Parathyroid adenoma (tissue), 2 donors: ENCODE measurements around the gene POGK.
A peak's percentile ranks its signal among the peaks of the same experiment; 100 is the strongest.

ENCODE experiments used
- H2AFZ ChIP-seq: fragments of 300-600 bp; sonication (generic); one replicate; pipeline ENCODE4 v1.7.0; 2017; ENCODE audit warnings: antibody characterized with exemption, mild to moderate bottlenecking
- H3K27ac ChIP-seq: fragments of 300-600 bp; sonication (generic); one replicate; pipeline ENCODE4 v1.7.0; 2017
- H3K27me3 ChIP-seq: fragments of 300-600 bp; sonication (generic); one replicate; pipeline ENCODE4 v1.7.0; 2017; ENCODE audit warnings: low read length; ENCODE audit not compliant: control insufficient read depth, insufficient read depth
- H3K36me3 ChIP-seq: fragments of 300-600 bp; sonication (generic); one replicate; pipeline ENCODE4 v1.7.0; 2017; ENCODE audit warnings: low read length; ENCODE audit not compliant: control insufficient read depth, insufficient read depth
- H3K4me1 ChIP-seq: fragments of 300-600 bp; sonication (generic); one replicate; pipeline ENCODE4 v1.7.0; 2017; ENCODE audit warnings: control low read depth
- H3K4me2 ChIP-seq: fragments of 300-600 bp; sonication (generic); one replicate; pipeline ENCODE4 v1.7.0; 2017; ENCODE audit warnings: low read length
- H3K4me3 ChIP-seq: fragments of 300-600 bp; sonication (generic); one replicate; pipeline ENCODE4 v1.7.0; 2017; ENCODE audit warnings: low read depth, low read length
- H3K79me2 ChIP-seq: fragments of 300-600 bp; sonication (generic); one replicate; pipeline ENCODE4 v1.7.0; 2017; ENCODE audit warnings: control low read depth
- H3K9ac ChIP-seq: fragments of 300-600 bp; sonication (generic); one replicate; pipeline ENCODE4 v1.7.0; 2017; ENCODE audit warnings: mild to moderate bottlenecking
- H3K9me3 ChIP-seq: fragments of 300-600 bp; sonication (generic); one replicate; pipeline ENCODE4 v1.7.0; 2017; ENCODE audit warnings: low read length; ENCODE audit not compliant: control insufficient read depth
- TF ChIP-seq, protein P1 (sequence below): fragments of 300-600 bp; sonication (generic); IDR thresholded peaks from one replicate; pipeline ENCODE4 v1.7.0; 2017; ENCODE audit warnings: antibody characterized with exemption, mild to moderate bottlenecking
- donor health status: primary hyperparathyroidism.

Gene POGK

DNA sequence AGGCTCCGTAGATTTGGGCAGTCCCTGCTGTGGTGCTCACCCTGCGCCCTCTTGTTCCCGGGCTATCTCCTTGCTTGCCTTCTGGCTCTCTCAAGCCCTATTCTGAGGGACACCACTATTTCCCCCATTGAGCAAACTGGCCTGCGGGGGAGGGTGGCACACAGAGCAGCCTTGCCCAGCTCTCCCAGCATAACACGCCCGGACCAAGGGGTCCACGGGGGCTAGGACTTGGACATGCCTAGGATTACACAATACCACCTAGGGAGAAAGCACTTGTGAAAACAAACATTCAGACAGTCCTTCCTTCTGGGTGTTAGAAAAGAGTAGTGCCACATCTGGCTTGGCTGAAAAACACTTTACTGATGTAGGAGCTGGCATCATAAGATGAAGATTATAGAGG, 29.4 kb downstream of the POGK start:
- no peak overlapping the region for H2AFZ ChIP-seq
- no peaks in the 10 kb centered on the region for H3K9me3 ChIP-seq
- H3K27me3 ChIP-seq = no peaks in the 10 kb centered on the region
- TF ChIP-seq, protein P1, sequence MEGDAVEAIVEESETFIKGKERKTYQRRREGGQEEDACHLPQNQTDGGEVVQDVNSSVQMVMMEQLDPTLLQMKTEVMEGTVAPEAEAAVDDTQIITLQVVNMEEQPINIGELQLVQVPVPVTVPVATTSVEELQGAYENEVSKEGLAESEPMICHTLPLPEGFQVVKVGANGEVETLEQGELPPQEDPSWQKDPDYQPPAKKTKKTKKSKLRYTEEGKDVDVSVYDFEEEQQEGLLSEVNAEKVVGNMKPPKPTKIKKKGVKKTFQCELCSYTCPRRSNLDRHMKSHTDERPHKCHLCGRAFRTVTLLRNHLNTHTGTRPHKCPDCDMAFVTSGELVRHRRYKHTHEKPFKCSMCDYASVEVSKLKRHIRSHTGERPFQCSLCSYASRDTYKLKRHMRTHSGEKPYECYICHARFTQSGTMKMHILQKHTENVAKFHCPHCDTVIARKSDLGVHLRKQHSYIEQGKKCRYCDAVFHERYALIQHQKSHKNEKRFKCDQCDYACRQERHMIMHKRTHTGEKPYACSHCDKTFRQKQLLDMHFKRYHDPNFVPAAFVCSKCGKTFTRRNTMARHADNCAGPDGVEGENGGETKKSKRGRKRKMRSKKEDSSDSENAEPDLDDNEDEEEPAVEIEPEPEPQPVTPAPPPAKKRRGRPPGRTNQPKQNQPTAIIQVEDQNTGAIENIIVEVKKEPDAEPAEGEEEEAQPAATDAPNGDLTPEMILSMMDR = no peak
- no peak overlapping the region for H3K4me2 ChIP-seq
- no peak overlapping the region for H3K9ac ChIP-seq
- H3K36me3 ChIP-seq = no peaks in the 10 kb centered on the region
- no peaks in the 10 kb centered on the region for H3K4me1 ChIP-seq
- no peak overlapping the region for H3K27ac ChIP-seq
- no peak overlapping the region for H3K4me3 ChIP-seq
- H3K79me2 ChIP-seq = peaks cover 2% of the 10 kb centered on the region

DNA sequence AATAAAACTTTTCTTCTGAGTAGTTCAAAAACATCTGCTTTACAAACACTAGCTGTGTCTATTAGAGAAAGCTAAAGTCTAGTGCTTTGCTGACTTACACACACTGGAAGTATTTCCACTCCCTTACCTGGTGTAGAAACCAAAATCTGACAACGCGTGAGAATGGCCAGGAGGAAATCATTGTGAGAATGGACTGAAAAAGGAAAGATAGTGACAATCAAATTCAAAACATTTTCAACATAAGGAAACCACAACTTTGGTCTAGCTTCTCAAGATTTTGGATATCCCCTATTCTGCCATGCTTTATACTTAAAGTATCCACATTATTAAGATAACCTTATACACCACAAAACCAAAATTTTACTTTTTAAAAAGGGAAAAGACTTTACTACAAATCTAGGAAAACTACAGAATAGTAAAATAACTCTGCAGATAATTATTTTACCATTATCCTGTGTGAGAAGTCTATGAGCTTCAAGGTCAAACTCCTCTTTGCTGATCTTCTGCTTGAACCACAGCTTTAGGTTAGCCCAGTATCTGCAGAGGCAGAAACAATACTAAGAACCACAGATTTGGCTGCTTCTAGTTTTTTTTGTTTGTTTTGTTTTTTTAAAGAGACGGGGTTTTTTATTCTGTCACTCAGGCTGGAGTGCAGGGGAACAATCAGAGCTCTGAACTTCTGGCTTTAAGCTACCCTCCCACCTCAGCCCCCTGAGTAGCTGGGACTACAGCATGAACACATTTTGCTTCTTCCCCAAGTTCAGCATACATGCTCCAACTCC, 30.2 kb downstream of the POGK start:
- no peak overlapping the region for H3K9ac ChIP-seq
- H3K4me1 ChIP-seq = no peaks in the 10 kb centered on the region

DNA sequence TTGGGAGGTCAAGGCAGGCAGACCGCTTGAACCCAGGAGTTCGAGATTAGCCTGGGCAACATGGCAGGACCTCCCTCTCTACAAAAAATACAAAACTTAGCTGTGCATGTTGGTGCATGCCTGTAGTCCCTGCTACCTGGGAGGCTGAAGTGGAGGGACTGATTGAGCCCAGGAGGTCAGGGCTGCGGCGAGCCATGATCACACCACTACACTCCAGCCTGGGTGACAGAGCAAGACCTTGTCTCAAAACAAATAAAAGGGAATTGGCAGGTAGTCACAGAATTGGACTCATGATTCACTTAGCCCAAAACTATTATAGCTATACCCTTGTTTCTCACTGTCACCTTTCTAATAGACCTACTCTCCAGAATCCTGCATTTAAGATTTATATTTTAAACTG, 31.3 kb downstream of the POGK start:
- no peaks in the 10 kb centered on the region for H3K27me3 ChIP-seq
- H3K36me3 ChIP-seq = no peaks in the 10 kb centered on the region
- peaks cover 5% of the 10 kb centered on the region for H3K79me2 ChIP-seq
- H3K4me3 ChIP-seq = no peak overlapping the region
- H3K9ac ChIP-seq = no peak overlapping the region
- TF ChIP-seq, protein P1 = no peak
- no peaks in the 10 kb centered on the region for H3K4me1 ChIP-seq
- no peak overlapping the region for H2AFZ ChIP-seq
- no peaks in the 10 kb centered on the region for H3K9me3 ChIP-seq
- no peak overlapping the region for H3K27ac ChIP-seq
- no peak overlapping the region for H3K4me2 ChIP-seq

More for the DNA sequence above, 30.2 kb downstream of the POGK start:
- H3K27me3 ChIP-seq = no peaks in the 10 kb centered on the region
- no peak overlapping the region for H3K4me3 ChIP-seq
- no peaks in the 10 kb centered on the region for H3K36me3 ChIP-seq
- TF ChIP-seq, protein P1 = no peak
- H3K4me2 ChIP-seq = no peak overlapping the region
- H3K27ac ChIP-seq = no peak overlapping the region
- no peaks in the 10 kb centered on the region for H3K9me3 ChIP-seq
- peaks cover 2% of the 10 kb centered on the region for H3K79me2 ChIP-seq
- H2AFZ ChIP-seq = no peak overlapping the region

DNA sequence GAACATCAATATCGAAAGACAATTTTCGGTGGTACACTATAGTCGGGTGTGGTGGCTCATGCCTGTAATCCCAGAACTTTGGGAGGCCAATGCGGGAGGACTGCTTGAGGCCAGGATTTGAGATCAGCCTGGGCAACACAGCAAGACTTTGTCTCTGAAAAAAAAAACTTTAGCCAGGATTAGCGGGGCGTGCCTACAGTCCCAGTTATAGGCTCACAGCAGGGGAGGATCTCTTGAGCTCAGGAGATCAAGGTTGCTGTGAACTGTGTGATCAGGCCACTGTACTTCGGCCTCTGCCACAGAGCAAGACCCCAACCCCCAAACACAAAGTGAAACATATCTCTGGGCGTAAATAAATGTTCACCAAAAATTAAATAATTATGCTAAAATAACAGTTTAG, 35.2 kb downstream of the POGK start:
- H3K79me2 ChIP-seq = peaks cover 5% of the 10 kb centered on the region
- no peak overlapping the region for H3K27ac ChIP-seq
- H3K9me3 ChIP-seq = no peaks in the 10 kb centered on the region
- no peak overlapping the region for H3K4me3 ChIP-seq
- H3K9ac ChIP-seq = no peak overlapping the region
- H2AFZ ChIP-seq = no peak overlapping the region
- H3K4me2 ChIP-seq = no peak overlapping the region
- TF ChIP-seq, protein P1 = no peak
- H3K36me3 ChIP-seq = no peaks in the 10 kb centered on the region
- no peaks in the 10 kb centered on the region for H3K27me3 ChIP-seq
- H3K4me1 ChIP-seq = no peaks in the 10 kb centered on the region

DNA sequence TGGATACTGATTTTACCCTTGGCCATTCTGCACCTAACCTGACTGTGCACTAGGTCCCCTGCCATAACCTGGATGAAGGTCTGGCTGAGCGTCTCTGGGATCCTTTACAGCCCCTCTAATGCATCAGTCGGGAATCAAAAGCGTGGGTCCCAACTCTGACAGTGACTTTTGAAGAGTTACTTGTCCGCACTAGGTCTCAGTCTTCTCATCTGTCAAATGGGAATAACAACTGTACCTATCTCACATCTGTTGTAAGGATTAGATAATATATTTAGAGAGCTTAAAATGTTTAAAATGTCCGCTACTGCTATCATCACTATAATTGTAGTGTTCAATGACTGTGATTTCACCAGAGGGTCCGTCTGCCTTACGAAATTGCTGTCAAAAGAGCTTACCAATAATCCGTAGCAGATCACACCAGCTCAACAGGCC, 36.0 kb downstream of the POGK start:
- no peaks in the 10 kb centered on the region for H3K27me3 ChIP-seq
- peak overlapping the region; percentile 68 for H3K4me2 ChIP-seq
- H3K9me3 ChIP-seq = no peaks in the 10 kb centered on the region
- H2AFZ ChIP-seq = peak overlapping the region; percentile 89
- no peaks in the 10 kb centered on the region for H3K36me3 ChIP-seq
- H3K79me2 ChIP-seq = peaks cover 5% of the 10 kb centered on the region
- TF ChIP-seq, protein P1 = no peak
- no peak overlapping the region for H3K9ac ChIP-seq
- H3K4me1 ChIP-seq = no peaks in the 10 kb centered on the region
- peak overlapping the region; percentile 87 for H3K4me3 ChIP-seq
- H3K27ac ChIP-seq = peak overlapping the region; percentile 89
